Endothelial cell of umbilical vein (primary cell): Measurements from ENCODE around the gene FAM222A.

Experiments used
- EZH2 ChIP-seq: IDR thresholded peaks from 2 replicates; pipeline ENCODE4 v1.6.1; 2012; ENCODE audit warnings: borderline replicate concordance, low read depth, mild to moderate bottlenecking, moderate library complexity, low read length, inconsistent platforms; ENCODE audit not compliant: severe bottlenecking
- FOS ChIP-seq: IDR thresholded peaks from 2 replicates; pipeline ENCODE4 v1.6.1; 2011; ENCODE audit warnings: mild to moderate bottlenecking, low read length, moderate library complexity, borderline replicate concordance; ENCODE audit not compliant: insufficient read depth
- MYC ChIP-seq: IDR thresholded peaks from one replicate; pipeline ENCODE4 v1.6.1; 2011; ENCODE audit warnings: mild to moderate bottlenecking, low read depth, low read length
- POLR2A ChIP-seq: IDR thresholded peaks from 2 replicates; pipeline ENCODE4 v1.6.1; 2012; ENCODE audit warnings: low read depth, mild to moderate bottlenecking, control low read depth, low read length
- POLR2AphosphoS5 ChIP-seq: IDR thresholded peaks from 2 replicates; pipeline ENCODE4 v1.6.1; 2012; ENCODE audit warnings: low read depth, mild to moderate bottlenecking, control low read depth, low read length, moderate library complexity; ENCODE audit not compliant: insufficient read depth
- TF ChIP-seq, protein P1 (sequence below), 2 donors: IDR thresholded peaks; 1 replicate in 1 of 2; 2 replicates in 1 of 2; pipeline ENCODE4 v1.5.1; 2011; ENCODE audit warnings: low read length in 2 of 2, mild to moderate bottlenecking in 2 of 2, moderate library complexity in 2 of 2, control low read depth in 1 of 2, inconsistent platforms in 1 of 2, low read depth in 1 of 2; ENCODE audit not compliant: insufficient read depth in 1 of 2; ENCODE audit errors: extremely low read depth in 1 of 2
- TF ChIP-seq, protein P2 (sequence below): IDR thresholded peaks from 2 replicates; pipeline ENCODE4 v1.6.1; 2011; ENCODE audit not compliant: insufficient read depth, insufficient read length

DNA sequence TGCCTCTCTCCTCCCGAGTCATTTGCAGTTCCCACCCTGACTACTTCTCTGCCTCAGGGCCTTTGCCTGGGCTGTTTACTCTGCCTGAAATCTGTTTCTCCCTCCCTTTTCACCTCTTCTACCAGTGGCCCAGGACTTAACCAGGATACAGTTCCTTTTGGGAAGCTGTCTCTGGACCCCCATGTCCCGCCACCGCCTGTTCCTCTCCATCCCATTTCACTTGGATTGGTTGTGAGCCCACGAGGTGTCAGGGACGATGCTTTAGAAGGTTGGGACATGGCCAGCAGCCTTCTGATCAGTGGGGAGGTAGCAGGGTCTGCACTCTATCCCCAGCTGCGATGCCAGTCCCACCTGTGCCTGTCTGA lies 51.8 kb downstream of the FAM222A start:
- TF ChIP-seq, protein P1, sequence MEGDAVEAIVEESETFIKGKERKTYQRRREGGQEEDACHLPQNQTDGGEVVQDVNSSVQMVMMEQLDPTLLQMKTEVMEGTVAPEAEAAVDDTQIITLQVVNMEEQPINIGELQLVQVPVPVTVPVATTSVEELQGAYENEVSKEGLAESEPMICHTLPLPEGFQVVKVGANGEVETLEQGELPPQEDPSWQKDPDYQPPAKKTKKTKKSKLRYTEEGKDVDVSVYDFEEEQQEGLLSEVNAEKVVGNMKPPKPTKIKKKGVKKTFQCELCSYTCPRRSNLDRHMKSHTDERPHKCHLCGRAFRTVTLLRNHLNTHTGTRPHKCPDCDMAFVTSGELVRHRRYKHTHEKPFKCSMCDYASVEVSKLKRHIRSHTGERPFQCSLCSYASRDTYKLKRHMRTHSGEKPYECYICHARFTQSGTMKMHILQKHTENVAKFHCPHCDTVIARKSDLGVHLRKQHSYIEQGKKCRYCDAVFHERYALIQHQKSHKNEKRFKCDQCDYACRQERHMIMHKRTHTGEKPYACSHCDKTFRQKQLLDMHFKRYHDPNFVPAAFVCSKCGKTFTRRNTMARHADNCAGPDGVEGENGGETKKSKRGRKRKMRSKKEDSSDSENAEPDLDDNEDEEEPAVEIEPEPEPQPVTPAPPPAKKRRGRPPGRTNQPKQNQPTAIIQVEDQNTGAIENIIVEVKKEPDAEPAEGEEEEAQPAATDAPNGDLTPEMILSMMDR (IDR thresholded peaks at IDR 0.05; ENCODE audit: extremely low read depth in 1 of 2, insufficient read depth in 1 of 2, low read depth in 1 of 2, low read length in 2 of 2), result no peak
- TF ChIP-seq POLR2AphosphoS5 (no peak), EZH2 (no peak), FOS (no peak), POLR2A (no peak), MYC (no peak)
- TF ChIP-seq, protein P2, sequence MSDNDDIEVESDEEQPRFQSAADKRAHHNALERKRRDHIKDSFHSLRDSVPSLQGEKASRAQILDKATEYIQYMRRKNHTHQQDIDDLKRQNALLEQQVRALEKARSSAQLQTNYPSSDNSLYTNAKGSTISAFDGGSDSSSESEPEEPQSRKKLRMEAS, result no peak
